Stimulated activated CD4-positive, alpha-beta T cell treated with anti-CD3 and anti-CD28 coated beads, Interleukin-4, amount 100 ng/mL, for 4 hours (primary cell): ENCODE measurements around the gene BBX.
"Not testable (repeated sequence)": the region's sequence is repeated elsewhere in the genome, so short reads cannot be mapped to it uniquely, and the experiment has no call there.

Experiments used
- DNase-seq, 2 experiments: peaks; one replicate each; pipeline ENCODE4 v3.0.0-alpha.2; 2020

Gene BBX

DNA sequence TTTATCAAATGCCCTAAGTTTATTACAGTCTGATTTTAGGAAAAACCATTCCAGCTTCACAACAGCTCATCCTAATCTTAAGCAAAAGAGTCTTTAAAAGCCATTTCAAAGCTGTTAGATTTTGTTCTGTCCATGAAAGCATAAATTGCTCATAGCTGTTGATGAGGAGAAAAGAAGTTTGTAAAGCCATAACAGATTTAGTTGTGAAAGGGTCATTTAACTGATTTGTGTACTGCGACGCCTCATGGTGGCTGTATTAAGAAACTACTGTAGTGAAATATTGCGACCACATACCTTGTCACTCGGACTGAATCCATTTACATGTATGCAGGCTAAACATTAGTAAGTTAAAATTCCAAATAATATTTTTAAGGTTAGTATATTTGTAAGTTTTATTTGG is 20.9 kb downstream of the BBX start:
- DNase-seq, result no peak

DNA sequence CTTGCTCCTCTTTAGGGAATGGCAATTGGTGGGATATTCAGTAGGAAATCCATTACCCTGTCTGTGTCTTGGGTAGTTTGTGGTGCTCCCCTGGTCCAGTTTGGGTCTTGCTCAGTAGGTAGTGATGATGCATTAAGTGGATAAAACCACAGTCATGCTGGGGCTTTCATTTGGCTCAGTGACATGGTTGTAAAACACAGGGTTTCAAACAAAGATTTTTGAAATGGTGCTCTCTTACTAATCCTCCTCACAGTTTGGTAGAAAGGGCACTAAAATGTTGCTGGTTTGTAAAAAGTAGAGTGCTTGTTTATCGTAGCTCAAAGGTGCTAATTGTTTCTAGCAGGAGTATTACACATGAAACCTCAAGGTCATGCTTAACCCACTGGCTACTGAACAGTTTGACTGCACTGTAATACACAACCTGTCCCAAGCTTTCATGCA is 22.9 kb downstream of the BBX start:
- DNase-seq, result no peak

- no peak for DNase-seq
Observed at GRCh38 chr3:107548601-107549000, 25.8 kb downstream of the BBX start.

DNA sequence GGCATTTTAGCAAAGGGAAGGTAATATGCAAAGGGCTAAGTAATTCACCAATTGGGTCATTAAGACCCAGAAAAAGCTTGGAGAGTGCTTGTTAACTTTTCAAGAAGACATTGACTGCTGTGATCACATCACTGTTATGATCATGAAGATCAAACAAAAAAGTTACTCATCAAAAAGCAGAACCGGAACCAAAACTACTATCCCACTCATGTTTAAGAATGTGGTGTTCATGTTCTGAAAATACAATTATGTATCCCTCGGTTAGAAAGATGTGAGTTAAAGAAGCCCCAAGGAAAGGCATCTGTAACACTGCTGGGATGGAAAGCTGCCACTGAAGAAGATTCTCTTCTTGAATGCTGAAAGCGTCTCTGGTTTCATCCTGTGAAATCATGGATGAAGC is 32.6 kb downstream of the BBX start:
- DNase-seq, result no peak

GRCh38 chr3:107557743-107558142 is 35.0 kb downstream of the BBX start:
- no peak for DNase-seq

- no peak for DNase-seq
Observed at GRCh38 chr3:107560166-107560565, 37.4 kb downstream of the BBX start.

DNA sequence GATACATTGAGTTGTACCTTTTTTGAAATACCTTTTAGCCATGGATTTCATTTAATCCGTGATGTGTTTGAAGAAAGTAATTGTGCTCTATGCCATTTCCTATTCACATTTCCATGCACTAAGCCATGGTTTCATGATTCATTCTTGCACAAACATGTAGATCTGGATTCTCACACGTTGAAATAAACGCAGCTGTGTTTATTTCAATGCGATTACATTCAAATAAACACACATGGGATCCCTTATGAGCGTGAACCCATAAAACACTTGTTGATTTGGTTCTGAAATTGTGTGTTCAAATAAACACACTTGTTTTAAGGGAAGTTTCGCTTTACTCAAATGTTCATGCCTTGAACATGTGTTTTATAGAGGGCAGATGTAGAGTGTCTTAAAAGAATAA is 39.2 kb downstream of the BBX start:
- no peak for DNase-seq

GRCh38 chr3:107562969-107563529 is 40.3 kb downstream of the BBX start:
- no peak for DNase-seq

- DNase-seq, result not testable (repeated sequence)
Observed at GRCh38 chr3:107565244-107565643, 42.5 kb downstream of the BBX start.

DNA sequence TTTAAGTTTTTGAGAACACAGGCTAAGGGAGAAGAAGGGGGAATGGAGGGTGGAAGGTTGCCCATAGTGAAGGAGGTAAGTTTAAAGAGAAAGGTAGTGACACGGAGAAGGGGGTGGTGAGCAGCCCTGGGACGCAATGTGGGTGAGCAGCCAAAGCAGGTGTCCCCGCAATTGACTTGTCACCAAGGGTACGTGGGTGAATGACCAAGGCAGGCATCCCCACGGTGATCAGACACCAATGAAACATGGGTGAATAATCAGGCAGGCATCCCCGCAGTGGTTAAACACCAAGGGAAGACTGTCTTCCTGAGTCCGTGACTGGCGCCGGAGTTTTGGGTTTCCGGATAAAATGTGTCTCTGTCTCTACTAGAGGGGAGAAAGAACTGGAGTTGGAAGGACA is 48.3 kb downstream of the BBX start:
- DNase-seq, result not testable (repeated sequence)

- not testable (repeated sequence) for DNase-seq
Observed at GRCh38 chr3:107571492-107571891, 48.7 kb downstream of the BBX start.

DNA sequence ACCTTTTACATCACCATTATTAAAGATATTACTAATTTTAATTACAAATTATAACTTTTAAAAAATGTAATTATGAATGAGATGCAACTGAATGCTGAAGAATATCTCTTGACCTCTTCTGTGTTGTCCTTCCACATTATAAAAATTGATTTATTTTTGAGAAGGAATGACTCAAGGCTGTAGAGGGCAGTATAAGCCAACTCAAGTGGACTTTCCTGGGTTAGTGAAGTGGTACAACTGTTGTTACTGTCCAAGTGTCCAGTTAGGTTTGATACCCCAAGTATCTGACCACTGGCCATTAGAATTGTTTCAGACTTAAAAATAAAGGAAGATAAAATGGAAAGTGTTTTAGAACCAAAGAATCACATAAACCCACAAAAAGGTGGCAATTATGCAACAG is 51.9 kb downstream of the BBX start:
- DNase-seq, result no peak

- DNase-seq, result no peak
Observed at GRCh38 chr3:107578091-107578490, 55.3 kb downstream of the BBX start.

- no peak for DNase-seq
Observed at GRCh38 chr3:107578523-107578922, 55.8 kb downstream of the BBX start.

GRCh38 chr3:107579371-107579770 is 56.6 kb downstream of the BBX start:
- no peak for DNase-seq

GRCh38 chr3:107581230-107581629 is 58.5 kb downstream of the BBX start:
- no peak for DNase-seq

DNA sequence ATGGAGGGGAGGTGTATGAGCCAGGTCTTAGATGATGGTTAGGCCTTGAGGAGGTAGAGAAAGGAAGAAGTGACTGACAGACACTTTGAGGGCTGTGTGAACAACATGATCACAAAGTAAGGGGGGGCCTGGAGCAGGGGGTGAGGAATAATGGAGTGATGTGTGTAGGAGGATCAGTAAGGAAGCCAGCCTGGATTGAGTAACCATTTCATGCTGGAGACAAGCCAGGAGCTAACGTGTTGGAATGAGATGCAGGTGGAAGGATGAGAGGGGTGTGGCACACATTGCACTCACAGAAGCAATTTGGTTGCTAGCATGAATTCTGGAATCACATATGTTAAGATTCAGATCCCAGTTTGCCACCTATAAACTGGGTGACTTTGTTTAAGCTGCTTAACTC is 65.5 kb downstream of the BBX start:
- DNase-seq, result no peak

- DNase-seq, result no peak
Observed at GRCh38 chr3:107589454-107589853, 66.7 kb downstream of the BBX start.

DNA sequence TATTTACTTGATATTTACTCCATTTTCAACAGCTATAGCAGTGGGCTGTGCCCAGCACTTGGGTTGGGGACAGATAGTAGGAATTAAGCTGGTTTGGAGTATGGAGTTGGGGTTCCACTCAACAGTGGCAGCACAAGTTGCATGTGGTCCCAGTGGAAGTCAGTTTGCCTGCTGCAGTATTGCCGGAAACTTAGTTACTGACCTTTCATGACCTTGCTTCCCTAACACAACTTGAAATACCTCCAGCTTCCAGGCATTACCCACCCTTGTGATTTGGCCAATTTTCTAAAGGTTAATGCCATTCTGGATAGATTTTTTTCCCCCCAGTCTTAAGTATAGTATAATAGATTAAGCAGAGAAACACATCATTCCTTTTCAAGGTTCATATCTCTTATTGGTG is 68.0 kb downstream of the BBX start:
- no peak for DNase-seq

DNA sequence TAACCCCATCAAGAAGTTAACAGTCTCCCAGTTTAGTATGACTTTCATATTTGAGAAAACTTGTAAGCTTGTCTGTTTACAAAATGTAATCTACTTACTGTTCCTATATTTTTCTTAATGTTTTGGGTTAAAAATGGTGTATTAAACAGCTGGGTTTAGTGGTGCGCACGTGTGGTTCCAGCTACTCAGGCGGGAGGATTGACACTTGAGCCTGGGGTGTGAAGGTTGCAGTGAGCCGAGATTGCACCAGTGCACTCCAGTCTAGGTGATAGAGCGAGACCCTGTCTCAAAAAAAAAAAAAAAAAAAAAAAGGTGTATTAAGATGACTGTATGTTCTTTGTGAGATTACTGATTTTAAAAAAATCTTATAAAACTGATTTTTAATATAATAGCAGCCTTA is 69.3 kb downstream of the BBX start:
- no peak for DNase-seq

GRCh38 chr3:107594870-107595269 is 72.1 kb downstream of the BBX start:
- no peak for DNase-seq

- no peak for DNase-seq
Observed at GRCh38 chr3:107596639-107597038, 73.9 kb downstream of the BBX start.

DNA sequence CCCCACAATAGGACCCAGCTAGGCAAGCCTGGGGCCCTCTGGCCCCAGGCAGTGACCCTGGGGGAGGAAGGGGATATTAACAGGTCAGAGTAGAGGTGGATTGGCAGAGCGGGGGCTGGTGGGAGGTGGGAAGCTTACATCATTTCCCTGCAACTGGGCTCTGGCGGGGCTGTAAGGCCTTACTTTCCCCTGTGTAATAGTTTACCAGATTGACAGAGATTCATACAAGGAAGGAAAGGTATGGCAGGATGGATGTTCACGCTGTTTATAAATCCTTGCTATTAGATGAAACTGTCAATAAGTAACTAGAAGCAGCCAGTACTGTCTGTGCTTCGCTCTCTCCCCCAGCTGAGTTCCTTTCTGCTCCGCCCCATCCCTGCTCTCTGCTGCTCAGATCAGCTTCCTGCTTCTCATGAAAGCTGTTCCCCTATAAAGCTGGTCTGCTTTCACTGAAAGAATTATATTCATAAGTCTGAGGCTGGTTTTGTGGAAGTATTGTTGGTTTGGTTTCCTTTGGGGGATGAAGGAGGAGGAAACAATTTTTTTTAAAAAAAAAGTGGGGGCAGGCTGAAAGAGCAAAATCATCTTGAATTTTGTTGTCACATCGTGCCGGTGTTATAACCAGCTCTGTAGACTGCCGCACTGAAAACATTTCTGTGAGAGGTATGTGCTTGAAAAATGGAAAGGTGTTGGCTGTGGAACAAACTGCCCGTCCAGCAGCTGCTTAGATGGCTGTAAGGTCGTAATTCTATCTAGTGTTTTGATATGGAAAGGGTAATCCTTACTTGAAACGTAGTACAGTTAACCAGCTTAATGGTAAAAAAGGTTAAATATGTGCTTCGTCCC is 76.4 kb downstream of the BBX start:
- peak; percentile 22 to 29 for DNase-seq

GRCh38 chr3:107599772-107600145 is 77.0 kb downstream of the BBX start:
- DNase-seq, result no peak

- DNase-seq, result no peak
Observed at GRCh38 chr3:107600780-107601179, 78.0 kb downstream of the BBX start.
